ENCODE data around the gene MPP3. TPM values are rescaled to one million over a fixed set of nuclear protein-coding genes. Genes with fewer than 3 reads are reported as not detected.
A peak's percentile ranks its signal among the peaks of the same experiment; 100 is the strongest.
"Not testable (repeated sequence)": the region's sequence is repeated elsewhere in the genome, so short reads cannot be mapped to it uniquely, and the experiment has no call there.

The MPP3 gene
- polyA plus RNA-seq, 3 donors, result 1.5 TPM; not detected in 2

GRCh38 chr17:43842975-43843325, 10.0 kb upstream of the MPP3 start:
- no peak for TF ChIP-seq CTCF (IDR thresholded peaks at IDR 0.05)
- Histone ChIP-seq H3K79me2 (ENCODE audit: insufficient read depth, low read length) (no peaks in the 10 kb centered on the region), H4K20me1 (ENCODE audit: insufficient read depth, low read length) (no peaks in the 10 kb centered on the region), H3K9me3 (replicated peaks in 1 of 2; ENCODE audit: control insufficient read depth in 1 of 2, insufficient read depth in 1 of 2, low read length in 2 of 2) (no peaks in the 10 kb centered on the region), H3K9ac (ENCODE audit: insufficient read depth, low read length, poor library complexity, severe bottlenecking) (no peak overlapping the region), H3K27me3 (ENCODE audit: control insufficient read depth in 2 of 2, insufficient read depth in 2 of 2, low read length in 2 of 2) (no peaks in the 10 kb centered on the region), H3K4me1 (ENCODE audit: control insufficient read depth in 1 of 2, insufficient read depth in 2 of 2, low read length in 2 of 2) (peaks cover 4 to 11% of the 10 kb centered on the region in 2 donors), H3K36me3 (replicated peaks in 1 of 2; ENCODE audit: control insufficient read depth in 1 of 2, insufficient read depth in 2 of 2, low read length in 2 of 2) (no peaks in the 10 kb centered on the region), H2AFZ (ENCODE audit: insufficient read depth, low read depth, low read length, poor library complexity, severe bottlenecking) (no peak overlapping the region), H3K4me2 (replicated peaks; ENCODE audit: extremely low read depth, low read length, poor library complexity, severe bottlenecking) (no peak overlapping the region), H3K27ac (ENCODE audit: low read depth in 1 of 2, low read length in 2 of 2) (no peak overlapping the region), H3K4me3 (replicated peaks in 1 of 3; ENCODE audit: low read depth in 2 of 3, low read length in 3 of 3) (no peak overlapping the region)
- Mint-ChIP-seq H3K36me3 (no peaks in the 10 kb centered on the region), H3K9me3 (peaks cover 0 to 1% (median 0%) of the 10 kb centered on the region in 7 donors), H3K4me1 (peaks cover 15% of the 10 kb centered on the region), H3K27me3 (ENCODE audit: low read depth in 3 of 3) (peaks cover 5 to 20% (median 7%) of the 10 kb centered on the region in 3 donors), H3K27ac (peak overlapping the region in 1 of 7 donors; percentile 59), H3K4me3 (peak overlapping the region in 1 of 2 donors; percentile 57)
- DNase-seq, result no peak
- 56% methylated on average over 3 of the region's 7 CpGs for WGBS (ENCODE audit: insufficient coverage)
- intact Hi-C loops (cut with micrococcal nuclease), result no loop called here

- H3K36me3 ChIP-seq (replicated peaks in 1 of 2; ENCODE audit: control insufficient read depth in 1 of 2, insufficient read depth in 2 of 2, low read length in 2 of 2); H3K79me2 ChIP-seq (ENCODE audit: insufficient read depth, low read length); H3K27ac ChIP-seq (ENCODE audit: low read depth in 1 of 2, low read length in 2 of 2); H3K27me3 ChIP-seq (ENCODE audit: control insufficient read depth in 2 of 2, insufficient read depth in 2 of 2, low read length in 2 of 2); H3K9ac ChIP-seq (ENCODE audit: insufficient read depth, low read length, poor library complexity, severe bottlenecking); H3K9me3 ChIP-seq (replicated peaks in 1 of 2; ENCODE audit: control insufficient read depth in 1 of 2, insufficient read depth in 1 of 2, low read length in 2 of 2); H4K20me1 ChIP-seq (ENCODE audit: insufficient read depth, low read length); H3K9me3 Mint-ChIP-seq; DNase-seq; intact Hi-C loops (cut with micrococcal nuclease); H3K4me3 ChIP-seq (replicated peaks in 1 of 3; ENCODE audit: low read depth in 2 of 3, low read length in 3 of 3); H3K36me3 Mint-ChIP-seq; H2AFZ ChIP-seq (ENCODE audit: insufficient read depth, low read depth, low read length, poor library complexity, severe bottlenecking); H3K4me2 ChIP-seq (replicated peaks; ENCODE audit: extremely low read depth, low read length, poor library complexity, severe bottlenecking): not testable (repeated sequence)
- H3K4me1 Mint-ChIP-seq, result peaks cover 15% of the 10 kb centered on the region
- H3K4me1 ChIP-seq (ENCODE audit: control insufficient read depth in 1 of 2, insufficient read depth in 2 of 2, low read length in 2 of 2), result peaks cover 4 to 11% of the 10 kb centered on the region in 2 donors
- H3K27ac Mint-ChIP-seq, result peak overlapping the region in 1 of 7 donors; percentile 59
- 97% methylated on average over 26 of the region's 54 CpGs for WGBS (ENCODE audit: insufficient coverage)
- peaks cover 5 to 22% (median 7%) of the 10 kb centered on the region in 3 donors for H3K27me3 Mint-ChIP-seq (ENCODE audit: low read depth in 3 of 3)
- peak overlapping the region in 1 of 2 donors; percentile 57 for H3K4me3 Mint-ChIP-seq
Measured at GRCh38 chr17:43842091-43842974, 9.4 kb upstream of the MPP3 start.

Data from CD14-positive monocyte (primary cell).